ENCODE data around the gene CNKSR3.

DNA sequence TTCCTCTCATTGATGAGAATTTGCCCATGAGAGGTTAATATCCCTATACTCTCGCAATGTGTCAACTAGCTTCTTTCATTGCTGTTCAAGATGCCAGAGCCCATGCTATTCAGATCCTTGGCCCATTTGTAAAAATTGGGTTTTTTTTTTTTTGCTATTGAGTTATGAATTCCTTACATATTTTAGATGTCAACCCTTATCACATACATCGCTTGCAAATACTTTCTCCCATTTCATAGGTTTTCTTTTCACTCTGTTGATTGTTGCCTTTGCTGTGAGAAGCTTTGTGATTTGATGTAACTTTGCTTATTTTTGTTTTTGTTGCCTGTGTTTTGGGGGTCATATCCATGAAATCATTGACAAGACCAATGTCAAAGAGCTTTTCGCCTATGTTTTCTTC, 121.7 kb downstream of the CNKSR3 start:
- TF ChIP-seq, protein P1, sequence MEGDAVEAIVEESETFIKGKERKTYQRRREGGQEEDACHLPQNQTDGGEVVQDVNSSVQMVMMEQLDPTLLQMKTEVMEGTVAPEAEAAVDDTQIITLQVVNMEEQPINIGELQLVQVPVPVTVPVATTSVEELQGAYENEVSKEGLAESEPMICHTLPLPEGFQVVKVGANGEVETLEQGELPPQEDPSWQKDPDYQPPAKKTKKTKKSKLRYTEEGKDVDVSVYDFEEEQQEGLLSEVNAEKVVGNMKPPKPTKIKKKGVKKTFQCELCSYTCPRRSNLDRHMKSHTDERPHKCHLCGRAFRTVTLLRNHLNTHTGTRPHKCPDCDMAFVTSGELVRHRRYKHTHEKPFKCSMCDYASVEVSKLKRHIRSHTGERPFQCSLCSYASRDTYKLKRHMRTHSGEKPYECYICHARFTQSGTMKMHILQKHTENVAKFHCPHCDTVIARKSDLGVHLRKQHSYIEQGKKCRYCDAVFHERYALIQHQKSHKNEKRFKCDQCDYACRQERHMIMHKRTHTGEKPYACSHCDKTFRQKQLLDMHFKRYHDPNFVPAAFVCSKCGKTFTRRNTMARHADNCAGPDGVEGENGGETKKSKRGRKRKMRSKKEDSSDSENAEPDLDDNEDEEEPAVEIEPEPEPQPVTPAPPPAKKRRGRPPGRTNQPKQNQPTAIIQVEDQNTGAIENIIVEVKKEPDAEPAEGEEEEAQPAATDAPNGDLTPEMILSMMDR (IDR thresholded peaks at IDR 0.05; ENCODE audit: poor library complexity): no peak
- no peak for TF ChIP-seq EZH2 (IDR thresholded peaks at IDR 0.05; ENCODE audit: borderline replicate concordance)

All from hepatocyte (in vitro differentiated cells).